Inflammatory macrophage treated with lipopolysaccharide for 1 hour (primary cell): ENCODE results near the gene NID1.
A peak's percentile ranks its signal among the peaks of the same experiment; 100 is the strongest.

ENCODE experiments used
- DNase-seq, 2 donors: peaks; one replicate each; pipeline ENCODE4 v3.0.0-alpha.2; 2020 to 2022

NID1 gene

GRCh38 chr1:235954306-235955283 lies 110.3 kb downstream of the NID1 start:
- DNase-seq = peak; percentile 91 to 97

- no peak for DNase-seq
Observed at GRCh38 chr1:235953801-235954200, 111.1 kb downstream of the NID1 start.

GRCh38 chr1:235952950-235953615 lies 111.8 kb downstream of the NID1 start:
- peak; percentile 57 to 79 for DNase-seq

- peak; percentile 43 to 67 for DNase-seq
Observed at GRCh38 chr1:235951661-235952060, 113.2 kb downstream of the NID1 start.

- no peak for DNase-seq
Observed at GRCh38 chr1:235950318-235950717, 114.6 kb downstream of the NID1 start.

- DNase-seq = no peak
Observed at GRCh38 chr1:235948774-235949427, 116.0 kb downstream of the NID1 start.

- no peak for DNase-seq
Observed at GRCh38 chr1:235947989-235948388, 116.9 kb downstream of the NID1 start.

- no peak for DNase-seq
Observed at GRCh38 chr1:235946571-235946981, 118.3 kb downstream of the NID1 start.

GRCh38 chr1:235945775-235946570 lies 118.9 kb downstream of the NID1 start:
- DNase-seq = peak; percentile 95 to 100

GRCh38 chr1:235943581-235944114 lies 121.2 kb downstream of the NID1 start:
- DNase-seq = no peak

- no peak for DNase-seq
Observed at GRCh38 chr1:235942979-235943575, 121.8 kb downstream of the NID1 start.

- no peak for DNase-seq
Observed at GRCh38 chr1:235942625-235942934, 122.3 kb downstream of the NID1 start.

GRCh38 chr1:235941876-235942624 lies 122.8 kb downstream of the NID1 start:
- peak; percentile 86 for DNase-seq

GRCh38 chr1:235940285-235940684 lies 124.6 kb downstream of the NID1 start:
- DNase-seq = peak; percentile 70 to 82

GRCh38 chr1:235939480-235939775 lies 125.5 kb downstream of the NID1 start:
- no peak for DNase-seq

GRCh38 chr1:235938709-235939479 lies 126.0 kb downstream of the NID1 start:
- DNase-seq = peak; percentile 90 to 93

GRCh38 chr1:235937123-235937522 lies 127.8 kb downstream of the NID1 start:
- peak; percentile 64 to 92 for DNase-seq

- DNase-seq = no peak
Observed at GRCh38 chr1:235935235-235936225, 129.4 kb downstream of the NID1 start.

- DNase-seq = no peak
Observed at GRCh38 chr1:235933766-235934116, 131.1 kb downstream of the NID1 start.
